GM19395 (cell line): ENCODE data around the gene MYT1.
"Not testable (repeated sequence)": the region's sequence is repeated elsewhere in the genome, so short reads cannot be mapped to it uniquely, and the experiment has no call there.

Experiments used
- ATAC-seq: cut with Tn5 transposase; IDR thresholded peaks from one replicate; pipeline ENCODE4 v1.9.1; 2021; ENCODE audit warnings: mild to moderate bottlenecking, moderate library complexity; ENCODE audit not compliant: unreplicated experiment

MYT1 gene

DNA sequence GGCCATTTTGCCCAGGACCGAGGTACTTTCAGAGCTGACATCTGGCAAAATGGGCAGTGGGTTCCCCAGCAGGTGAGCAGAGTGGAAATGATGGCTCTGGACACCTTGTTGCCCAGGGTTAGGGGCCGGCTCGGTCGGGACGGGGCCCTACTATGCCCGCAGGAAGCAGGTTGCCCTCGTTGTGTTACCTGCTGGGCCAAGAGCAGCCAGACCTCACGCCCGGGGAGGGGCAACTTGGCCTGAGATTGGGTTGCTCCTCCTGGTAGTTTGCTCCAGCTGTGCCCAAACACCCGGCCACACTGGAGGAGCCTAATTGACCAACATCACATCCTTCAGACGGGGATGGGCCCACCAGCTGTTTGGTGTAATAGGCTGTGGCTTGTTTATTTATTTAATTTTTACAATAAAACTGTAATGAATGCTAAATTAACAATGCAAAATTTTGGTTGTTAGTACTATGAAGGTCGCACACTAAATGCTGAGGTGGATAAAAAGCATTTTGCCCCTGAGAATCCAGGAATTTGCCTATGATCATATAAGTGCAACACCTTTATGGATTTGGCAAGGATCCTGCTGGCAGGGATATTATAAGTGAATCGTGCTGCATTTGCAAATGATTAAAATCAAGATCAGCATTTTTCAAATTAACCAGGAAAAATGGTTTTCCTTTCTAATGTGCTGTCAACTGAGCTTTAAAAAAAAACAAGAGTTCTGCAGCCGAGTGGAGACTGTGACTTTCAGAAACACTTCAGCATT is 64.7 kb downstream of the MYT1 start:
- ATAC-seq: no peak

GRCh38 chr20:64229507-64230061 is 65.3 kb downstream of the MYT1 start:
- ATAC-seq: no peak

GRCh38 chr20:64230461-64231145 is 66.4 kb downstream of the MYT1 start:
- no peak for ATAC-seq

GRCh38 chr20:64231621-64232550 is 67.6 kb downstream of the MYT1 start:
- no peak for ATAC-seq

DNA sequence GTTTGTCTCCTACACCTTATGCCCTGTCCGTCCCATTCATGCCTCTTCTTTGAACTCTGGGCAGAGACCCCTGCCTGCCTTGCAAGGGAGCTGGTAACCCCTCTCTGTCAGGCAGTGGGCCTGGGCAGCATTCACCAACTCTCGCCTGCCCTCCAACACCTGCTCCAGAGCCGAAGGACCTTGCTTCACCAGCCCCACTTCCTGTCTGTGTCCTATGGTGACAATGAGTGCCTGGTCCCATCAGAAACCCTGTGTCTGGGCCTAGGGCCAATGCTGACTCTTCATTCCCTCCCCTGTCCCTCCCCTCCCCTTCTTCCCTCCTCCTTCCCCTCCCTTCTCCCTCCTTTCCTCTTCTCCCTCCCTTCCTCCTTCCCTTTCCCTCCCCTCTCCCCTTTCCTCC is 68.5 kb downstream of the MYT1 start:
- no peak for ATAC-seq

DNA sequence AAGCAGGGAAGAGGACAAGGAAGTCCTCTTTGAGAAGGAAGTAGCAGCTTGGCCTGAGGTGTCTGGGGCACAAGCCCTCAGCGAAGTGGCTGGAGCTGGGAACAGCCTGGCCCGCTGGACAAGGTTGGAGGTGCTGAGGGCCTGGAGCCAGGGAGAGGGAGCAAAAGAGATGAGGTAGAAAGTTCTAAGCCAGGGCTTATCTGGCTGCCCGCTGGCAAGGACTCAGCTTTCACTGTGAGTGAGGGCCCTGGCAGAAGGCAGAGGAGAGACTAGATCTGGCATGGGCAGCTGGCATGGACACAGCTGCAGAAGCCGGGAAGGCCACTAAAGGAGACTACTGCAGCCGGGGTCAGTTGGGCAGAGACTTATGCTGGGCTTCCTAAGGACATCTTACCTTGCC is 69.5 kb downstream of the MYT1 start:
- ATAC-seq: no peak

DNA sequence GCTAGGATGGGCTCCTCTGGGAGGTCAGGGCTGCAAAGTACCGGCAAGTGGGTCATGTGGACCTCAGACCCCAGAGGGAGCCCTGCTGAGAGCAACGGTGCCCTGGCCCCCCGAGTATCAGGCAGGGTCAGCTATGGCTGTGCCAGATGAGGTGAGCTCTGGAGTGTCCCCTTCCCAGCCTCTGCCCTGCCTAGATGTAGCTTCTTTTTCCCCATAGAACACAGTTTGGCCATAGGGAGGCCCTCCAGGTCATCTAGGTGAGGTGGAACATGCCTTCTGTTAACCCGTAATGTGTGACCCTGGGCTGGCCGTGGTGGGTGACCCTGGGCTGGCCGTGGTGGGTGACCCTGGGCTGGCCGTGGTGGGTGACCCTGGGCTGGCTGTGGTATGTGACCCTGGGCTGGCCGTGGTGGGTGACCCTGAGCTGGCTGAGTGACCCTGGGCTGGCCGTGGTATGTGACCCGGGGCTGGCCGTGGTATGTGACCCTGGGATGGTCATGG is 70.1 kb downstream of the MYT1 start:
- ATAC-seq: no peak

DNA sequence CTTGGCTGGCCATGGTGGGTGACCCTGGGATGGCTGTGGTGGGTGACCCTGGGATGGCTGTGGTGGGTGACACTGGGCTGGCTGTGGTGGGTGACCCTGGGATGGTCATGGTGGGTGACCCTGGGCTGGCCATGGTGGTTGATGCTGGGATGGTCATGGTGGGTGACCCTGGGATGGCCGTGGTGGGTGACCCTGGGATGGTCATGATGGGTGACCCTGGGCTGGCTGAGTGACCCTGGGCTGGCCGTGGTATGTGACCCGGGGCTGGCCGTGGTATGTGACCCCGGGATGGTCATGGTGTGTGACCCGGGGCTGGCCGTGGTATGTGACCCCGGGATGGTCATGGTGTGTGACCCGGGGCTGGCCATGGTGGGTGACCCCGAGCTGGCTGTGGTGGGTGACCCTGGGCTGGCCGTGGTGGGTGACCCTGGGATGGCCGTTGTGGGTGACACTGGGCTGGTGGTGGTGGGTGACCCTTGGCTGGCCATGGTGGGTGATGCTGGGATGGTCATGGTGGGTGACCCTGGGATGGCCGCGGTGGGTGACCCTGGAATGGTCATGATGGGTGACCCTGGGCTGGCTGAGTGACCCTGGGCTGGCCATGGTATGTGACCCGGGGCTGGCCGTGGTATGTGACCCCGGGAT is 70.8 kb downstream of the MYT1 start:
- ATAC-seq: not testable (repeated sequence)

GRCh38 chr20:64236137-64237088 is 72.2 kb downstream of the MYT1 start:
- no peak for ATAC-seq

DNA sequence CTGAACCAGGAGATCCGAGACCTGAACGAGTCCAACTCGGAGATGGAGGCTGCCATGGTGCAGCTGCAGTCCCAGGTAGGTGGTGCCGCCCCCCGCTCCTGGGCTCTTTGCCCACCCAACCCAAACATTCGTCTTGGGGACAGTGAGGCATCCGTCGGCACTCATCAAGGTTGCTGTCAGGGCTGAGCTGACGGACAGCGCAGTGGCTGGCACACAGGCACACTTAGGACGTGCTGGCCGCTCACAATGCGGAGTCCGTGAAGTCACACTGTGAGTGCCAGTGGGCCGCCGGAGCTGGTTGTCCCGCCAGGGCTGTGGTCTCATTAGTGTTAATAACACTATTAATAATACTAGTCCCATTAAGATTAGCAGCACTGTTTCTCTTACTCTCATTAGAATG is 73.1 kb downstream of the MYT1 start:
- ATAC-seq: no peak

- no peak for ATAC-seq
Observed at GRCh38 chr20:64238115-64238825, 74.0 kb downstream of the MYT1 start.

DNA sequence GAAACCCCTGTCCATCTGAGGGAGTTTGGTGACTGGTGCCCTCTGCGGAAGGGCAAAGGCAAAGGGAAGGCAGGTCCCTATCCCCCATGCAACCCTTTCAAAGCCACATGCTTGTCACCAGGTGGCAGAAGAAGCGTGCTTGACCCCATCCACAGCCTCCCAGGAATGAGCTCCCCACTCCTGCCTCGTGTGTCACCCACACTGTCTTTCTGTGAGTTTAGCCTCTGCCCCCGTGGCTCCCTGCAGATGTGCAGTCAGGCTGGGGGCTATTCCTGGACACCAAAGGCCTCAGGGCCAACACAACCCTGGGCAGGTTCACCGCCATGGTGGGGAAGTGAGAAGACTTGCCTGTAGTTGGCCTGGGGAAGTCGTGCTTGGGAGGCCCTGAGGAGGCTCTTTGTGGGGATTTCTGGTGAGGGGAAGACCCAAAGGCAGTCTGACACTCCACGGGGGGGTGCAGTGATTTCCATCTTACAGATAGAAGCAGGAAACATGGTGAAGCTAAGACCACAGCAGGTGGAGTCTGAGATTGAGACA is 74.7 kb downstream of the MYT1 start:
- ATAC-seq: no peak

- ATAC-seq: no peak
Observed at GRCh38 chr20:64239449-64240242, 75.4 kb downstream of the MYT1 start.

DNA sequence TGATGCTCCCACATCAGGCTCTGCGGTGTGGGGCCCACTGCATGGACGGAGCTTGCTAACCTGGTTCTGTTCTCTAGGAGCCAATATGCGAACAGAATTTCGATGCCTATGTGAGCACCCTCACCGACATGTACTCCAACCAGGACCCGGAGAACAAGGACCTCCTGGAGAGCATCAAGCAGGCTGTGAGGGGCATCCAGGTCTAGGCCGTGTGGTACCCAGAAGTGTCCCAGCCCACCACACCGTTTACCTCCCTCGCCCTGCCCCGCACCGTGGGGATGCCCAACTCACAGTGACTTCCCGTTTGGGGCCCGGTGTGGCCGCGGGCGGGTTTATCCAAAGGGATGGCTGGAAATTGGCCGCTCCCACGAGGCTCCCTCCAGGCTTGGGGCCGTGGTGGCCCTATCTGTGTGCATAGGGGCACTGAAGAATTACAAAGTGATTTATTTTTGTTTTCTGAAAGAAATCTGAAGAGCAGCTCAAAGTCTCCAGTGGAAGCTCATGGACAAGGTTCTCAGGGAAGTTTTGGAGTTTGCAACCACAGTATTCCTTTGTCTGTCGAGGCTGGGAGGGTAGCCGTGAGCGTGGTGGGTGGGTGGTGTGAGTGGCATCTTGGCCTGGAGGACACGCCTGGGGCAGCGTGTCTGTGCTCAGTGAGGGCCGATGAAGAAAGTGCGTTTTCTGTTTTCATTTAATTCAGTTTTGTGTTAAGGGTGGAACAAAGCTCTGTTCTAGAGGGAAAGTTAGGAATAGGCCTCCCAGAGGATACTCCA is 76.2 kb downstream of the MYT1 start:
- ATAC-seq: no peak

DNA sequence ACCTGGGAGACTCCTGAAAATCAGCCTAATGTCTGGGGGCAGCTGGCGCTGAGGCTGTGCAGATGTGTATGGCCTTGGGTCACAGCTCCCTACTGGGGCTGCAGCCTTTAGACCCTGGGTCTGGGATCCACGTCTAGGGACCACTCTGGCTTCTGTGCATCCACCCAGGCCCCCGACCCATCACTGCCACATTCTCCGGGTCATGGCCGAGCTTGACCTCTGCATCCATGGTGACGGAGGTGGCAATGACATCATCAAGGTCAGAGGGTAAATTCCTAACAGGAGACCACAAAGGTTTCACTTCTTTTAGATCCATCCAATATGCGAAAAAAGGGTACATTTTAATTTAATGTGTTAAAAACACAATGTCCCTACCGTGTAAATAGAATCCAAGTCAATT is 76.8 kb downstream of the MYT1 start:
- ATAC-seq: no peak

- ATAC-seq: no peak
Observed at GRCh38 chr20:64242003-64242796, 77.9 kb downstream of the MYT1 start.
